Keratinocyte (primary cell): ENCODE measurements around the gene CLPTM1L.

ENCODE experiments used
- EZH2 ChIP-seq: IDR thresholded peaks from one replicate; pipeline ENCODE4 v1.6.1; 2012; ENCODE audit warnings: inconsistent platforms, mild to moderate bottlenecking, low read length, moderate library complexity
- TF ChIP-seq, protein P1 (sequence below), 3 experiments: IDR thresholded peaks in 1 of 3; conservative IDR thresholded peaks in 1 of 3; optimal IDR thresholded peaks in 1 of 3; 2 replicates in 2 of 3; 3 replicates in 1 of 3; pipeline versions ENCODE3 to v1.5.1; 2011; ENCODE audit warnings: low read length in 3 of 3, mild to moderate bottlenecking in 3 of 3, moderate library complexity in 2 of 3, control low read depth in 1 of 3, inconsistent platforms in 1 of 3; ENCODE audit not compliant: insufficient read depth in 2 of 3; ENCODE audit errors: extremely low read depth in 1 of 3

DNA sequence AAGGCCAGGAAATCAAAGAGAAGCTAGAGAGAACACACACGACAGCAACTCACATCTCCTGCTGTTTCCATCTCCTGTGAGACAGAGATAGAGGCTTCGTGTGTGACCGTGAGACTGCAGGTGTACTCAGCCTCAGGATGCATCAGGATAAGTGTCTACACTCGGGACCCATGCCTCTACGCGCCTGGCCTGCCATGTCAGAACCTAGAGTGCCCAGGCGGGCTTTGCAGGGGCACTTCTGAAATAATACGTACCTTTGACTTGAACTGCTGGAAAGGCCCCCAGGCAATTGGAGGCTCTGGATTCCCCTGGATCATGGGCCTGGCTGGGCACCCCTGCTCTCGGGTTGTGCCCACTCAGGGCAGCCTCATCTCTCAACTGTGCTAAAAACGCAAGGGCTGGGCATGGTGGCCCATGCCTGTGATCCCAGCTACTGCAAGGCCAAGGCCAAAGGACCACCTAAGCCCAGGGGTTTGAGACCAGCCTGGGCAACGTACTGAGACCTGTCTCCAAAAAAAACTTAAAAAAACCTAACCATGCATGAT is 13.0 kb downstream of the CLPTM1L start:
- TF ChIP-seq, protein P1, sequence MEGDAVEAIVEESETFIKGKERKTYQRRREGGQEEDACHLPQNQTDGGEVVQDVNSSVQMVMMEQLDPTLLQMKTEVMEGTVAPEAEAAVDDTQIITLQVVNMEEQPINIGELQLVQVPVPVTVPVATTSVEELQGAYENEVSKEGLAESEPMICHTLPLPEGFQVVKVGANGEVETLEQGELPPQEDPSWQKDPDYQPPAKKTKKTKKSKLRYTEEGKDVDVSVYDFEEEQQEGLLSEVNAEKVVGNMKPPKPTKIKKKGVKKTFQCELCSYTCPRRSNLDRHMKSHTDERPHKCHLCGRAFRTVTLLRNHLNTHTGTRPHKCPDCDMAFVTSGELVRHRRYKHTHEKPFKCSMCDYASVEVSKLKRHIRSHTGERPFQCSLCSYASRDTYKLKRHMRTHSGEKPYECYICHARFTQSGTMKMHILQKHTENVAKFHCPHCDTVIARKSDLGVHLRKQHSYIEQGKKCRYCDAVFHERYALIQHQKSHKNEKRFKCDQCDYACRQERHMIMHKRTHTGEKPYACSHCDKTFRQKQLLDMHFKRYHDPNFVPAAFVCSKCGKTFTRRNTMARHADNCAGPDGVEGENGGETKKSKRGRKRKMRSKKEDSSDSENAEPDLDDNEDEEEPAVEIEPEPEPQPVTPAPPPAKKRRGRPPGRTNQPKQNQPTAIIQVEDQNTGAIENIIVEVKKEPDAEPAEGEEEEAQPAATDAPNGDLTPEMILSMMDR (optimal IDR thresholded peaks at IDR 0.05 in 1 of 3, IDR thresholded peaks at IDR 0.05 in 1 of 3, conservative IDR thresholded peaks at IDR 0.05 in 1 of 3; ENCODE audit: extremely low read depth in 1 of 3, insufficient read depth in 2 of 3, low read length in 3 of 3): no peak
- TF ChIP-seq EZH2: no peak
